SK-N-SH (cell line): ENCODE results near the gene MOK. TPM values are rescaled to one million over a fixed set of nuclear protein-coding genes. Genes with fewer than 3 reads are reported as not detected.

ENCODE experiments used
- CTCF ChIA-PET: fragments of 300-600, 350-600 bp; formaldehyde crosslinking; extraction: SDS; loops from one replicate; lab custom pipeline; 2021; lab: Yijun Ruan, JAX
- POLR2A ChIA-PET: fragments of 350-600 bp; sonication (Branson Sonifier 250); formaldehyde crosslinking; extraction: SDS; loops from one replicate; lab custom pipeline; 2020; ENCODE audit warnings: antibody characterized with exemption, inconsistent platforms; lab: Yijun Ruan, JAX
- DNase-seq: peaks from one replicate; pipeline ENCODE4 v3.0.0; 2012
- H2AFZ ChIP-seq: fragments of 200-600 bp; sonication (generic); 2 replicates; pipeline ENCODE4 v1.8.1; 2016; ENCODE audit warnings: antibody characterized with exemption, mild to moderate bottlenecking, low read depth
- H3F3A ChIP-seq: fragments of 200-600 bp; sonication (generic); replicated peaks from 2 replicates; pipeline ENCODE3; 2016; ENCODE audit warnings: antibody characterized with exemption, mild to moderate bottlenecking; ENCODE audit not compliant: insufficient read depth
- H3K27ac ChIP-seq, 2 experiments: fragments of 200-500 bp in 1 of 2; fragments of 200-600 bp in 1 of 2; sonication (Bioruptor generic) in 1 of 2; sonication (generic), shearing (Covaris generic) in 1 of 2; 2 replicates each; pipeline versions ENCODE4 v1.5.1 to v1.6.1; 2014 to 2016; ENCODE audit warnings: low read depth in 2 of 2, inconsistent platforms in 1 of 2, low read length in 1 of 2, mild to moderate bottlenecking in 1 of 2, mixed read lengths in 1 of 2
- H3K27me3 ChIP-seq: fragments of 200-600 bp; sonication (generic), shearing (Covaris generic); 2 replicates; pipeline ENCODE4 v1.6.1; 2016; ENCODE audit warnings: mixed run types; ENCODE audit not compliant: insufficient read depth
- H3K36me3 ChIP-seq, 2 experiments: fragments of 200-500 bp in 1 of 2; fragments of 200-600 bp in 1 of 2; sonication (Bioruptor generic) in 1 of 2; sonication (generic) in 1 of 2; replicated peaks in 1 of 2; 2 replicates each; pipeline versions ENCODE3 to v1.5.1; 2014 to 2016; ENCODE audit warnings: low read length in 1 of 2, mild to moderate bottlenecking in 1 of 2; ENCODE audit not compliant: insufficient read depth in 2 of 2, control insufficient read depth in 1 of 2
- H3K4me1 ChIP-seq, 2 experiments: fragments of 200-500 bp in 1 of 2; fragments of 200-600 bp in 1 of 2; sonication (Bioruptor generic) in 1 of 2; sonication (generic), shearing (Covaris generic) in 1 of 2; 2 replicates each; pipeline versions ENCODE4 v1.5.1 to v1.6.1; 2014 to 2016; ENCODE audit warnings: low read depth in 1 of 2, low read length in 1 of 2, mixed run types in 1 of 2; ENCODE audit not compliant: insufficient read depth in 2 of 2, control insufficient read depth in 1 of 2
- H3K4me2 ChIP-seq: fragments of 200-600 bp; sonication (generic), shearing (Covaris generic); 2 replicates; pipeline ENCODE4 v1.6.1; 2017; ENCODE audit warnings: mixed run types
- H3K4me3 ChIP-seq, 2 experiments: fragments of 200-500 bp in 1 of 2; fragments of 200-600 bp in 1 of 2; sonication (Bioruptor generic) in 1 of 2; sonication (generic), shearing (Covaris generic) in 1 of 2; 2 replicates each; pipeline versions ENCODE4 v1.5.1 to v1.8.1; 2014 to 2016; ENCODE audit warnings: low read depth in 2 of 2, inconsistent platforms in 1 of 2, low read length in 1 of 2, mild to moderate bottlenecking in 1 of 2, mixed read lengths in 1 of 2, moderate library complexity in 1 of 2
- H3K79me2 ChIP-seq: fragments of 200-600 bp; sonication (generic); 2 replicates; pipeline ENCODE4 v1.8.1; 2017; ENCODE audit warnings: mild to moderate bottlenecking; ENCODE audit not compliant: insufficient read depth
- H3K9ac ChIP-seq: fragments of 200-600 bp; sonication (generic); 2 replicates; pipeline ENCODE4 v1.6.1; 2017; ENCODE audit warnings: mixed run types
- H3K9me2 ChIP-seq: fragments of 200-600 bp; sonication (generic); 2 replicates; pipeline ENCODE4 v1.6.1; 2017; ENCODE audit warnings: mixed run types
- H3K9me3 ChIP-seq: fragments of 200-600 bp; sonication (generic); 2 replicates; pipeline ENCODE4 v1.6.1; 2017; ENCODE audit warnings: mixed run types, mild to moderate bottlenecking, moderate library complexity
- H4K20me1 ChIP-seq: fragments of 200-600 bp; sonication (generic); 2 replicates; pipeline ENCODE4 v1.6.1; 2017; ENCODE audit warnings: mild to moderate bottlenecking, mixed run types; ENCODE audit not compliant: insufficient read depth
- CHD2 ChIP-seq: fragments of 150-350 bp; IDR thresholded peaks from 2 replicates; pipeline ENCODE4 v1.6.1; 2018; ENCODE audit warnings: low read length; ENCODE audit not compliant: partially characterized antibody
- ELF1 ChIP-seq: IDR thresholded peaks from 2 replicates; pipeline ENCODE4 v1.4.0; 2012
- FOXM1 ChIP-seq: IDR thresholded peaks from 2 replicates; pipeline ENCODE4 v1.4.0; 2012; ENCODE audit warnings: low read depth, mild to moderate bottlenecking
- GABPA ChIP-seq: IDR thresholded peaks from 2 replicates; pipeline ENCODE4 v1.4.0; 2012; ENCODE audit warnings: low read depth, mild to moderate bottlenecking
- GATA2 ChIP-seq: sonication (generic); formaldehyde crosslinking; IDR thresholded peaks from 2 replicates; pipeline ENCODE4 v1.5.0; 2020; ENCODE audit warnings: mild to moderate bottlenecking, missing genetic modification reagents
- IRF3 ChIP-seq: fragments of 150-350 bp; IDR thresholded peaks from 2 replicates; pipeline ENCODE4 v1.6.1; 2016; ENCODE audit warnings: mild to moderate bottlenecking, low read depth, low read length
- MXI1 ChIP-seq: IDR thresholded peaks from 2 replicates; pipeline ENCODE4 v1.6.1; 2012; ENCODE audit warnings: mild to moderate bottlenecking, low read depth, low read length, improper control_type of control experiment
- NRF1 ChIP-seq: IDR thresholded peaks from 2 replicates; pipeline ENCODE4 v1.6.1; 2012; ENCODE audit warnings: low read depth, mild to moderate bottlenecking, low read length
- PBX3 ChIP-seq: IDR thresholded peaks from 2 replicates; pipeline ENCODE4; 2012
- RCOR1 ChIP-seq: fragments of 150-350 bp; IDR thresholded peaks from 2 replicates; pipeline ENCODE4 v1.6.1; 2017; ENCODE audit warnings: antibody characterized with exemption, low read length
- TAF1 ChIP-seq: IDR thresholded peaks from 2 replicates; pipeline ENCODE4 v1.6.1; 2012; ENCODE audit warnings: low read depth, mild to moderate bottlenecking, low read length, moderate library complexity, borderline replicate concordance
- USF1 ChIP-seq: IDR thresholded peaks from 2 replicates; pipeline ENCODE4 v1.4.0; 2012; ENCODE audit warnings: low read depth, borderline replicate concordance
- USF2 ChIP-seq: fragments of 150-350 bp; IDR thresholded peaks from 2 replicates; pipeline ENCODE4 v1.6.1; 2017; ENCODE audit warnings: antibody characterized with exemption, low read length, low read depth, borderline replicate concordance
- ZBTB33 ChIP-seq: IDR thresholded peaks from 2 replicates; pipeline ENCODE4 v1.4.0; 2012; ENCODE audit warnings: low read depth, borderline replicate concordance
- WGBS: methylation state at CpG from one replicate; pipeline ENCODE4 v1.1.6; 2017; ENCODE audit warnings: low lambda C conversion rate; 5-methylcytosine and 5-hydroxymethylcytosine counted together
- polyA plus RNA-seq, 3 experiments: library from polyadenylated mRNA; depleted of rRNA; stranded (reverse); fragments of >200 nt; gene quantifications; 2 replicates each; pipeline ENCODE4 v1.2.3, GENCODE V29; 2012

MOK gene
- polyA plus RNA-seq, 1 of the 3 experiments (the other 2 are of a cell fraction): 13.3 TPM

- no peaks in the 10 kb centered on the region for H3K27me3 ChIP-seq
- 98% methylated on average over 5 of the region's 5 CpGs for WGBS
- H3K4me1 ChIP-seq: peaks cover 25 to 70% of the 10 kb centered on the region in 2 experiments; a peak in 3 of 4 replicates
- POLR2A ChIA-PET: no interaction called here
- no peak for DNase-seq
- CTCF ChIA-PET: interaction anchor here (1.4 kb wide), 1 partner anchor 36 kb away, joined by 4 read pairs; no protein-coding TSS in a partner anchor
- no peak overlapping the region for H2AFZ ChIP-seq
- no peak overlapping the region for H3K9ac ChIP-seq
- H3K9me2 ChIP-seq: no peaks in the 10 kb centered on the region
- peaks cover 19% of the 10 kb centered on the region for H4K20me1 ChIP-seq
- H3K4me3 ChIP-seq: no peak overlapping the region
- H3K79me2 ChIP-seq: peaks cover 76% of the 10 kb centered on the region
- H3K36me3 ChIP-seq: no peaks in the 10 kb centered on the region
- H3F3A ChIP-seq: peaks cover 17% of the 10 kb centered on the region
- TF ChIP-seq USF2: no peak
- TF ChIP-seq USF1: no peak
- TF ChIP-seq MXI1: no peak
- TF ChIP-seq ZBTB33: no peak
- no peak for TF ChIP-seq FOXM1
- no peak for TF ChIP-seq NRF1
- TF ChIP-seq GATA2 (CRISPR knock-in tag): no peak
- no peak for TF ChIP-seq IRF3
- TF ChIP-seq RCOR1: no peak
- TF ChIP-seq, all 33 proteins: peak for 0
- no peaks in the 10 kb centered on the region for H3K9me3 ChIP-seq
- H3K27ac ChIP-seq: peak overlapping the region in 1 of 2 experiments; percentile 96; a peak in 2 of 4 replicates
- H3K4me2 ChIP-seq: no peak overlapping the region
These were observed 115.1 kb downstream of the MOK start for GRCh38 chr14:102189874-102190273.

- H3K4me2 ChIP-seq: 0 out of 2 replicates have a peak overlapping the region, but pooled peaks have one; percentile 72
- H3K9me2 ChIP-seq: no peaks in the 10 kb centered on the region
- H3K27ac ChIP-seq: peak overlapping the region; percentile 84 to 88; a peak in 3 of 4 replicates
- no peak overlapping the region for H3K9ac ChIP-seq
- CTCF ChIA-PET: interaction anchor here (1.1 to 1.7 kb wide), 4 partner anchors 17 to 126 kb away, joined by 3 to 7 read pairs (median 4); no protein-coding TSS in a partner anchor
- H3K79me2 ChIP-seq: peaks cover 87% of the 10 kb centered on the region
- H3K9me3 ChIP-seq: no peaks in the 10 kb centered on the region
- POLR2A ChIA-PET: interaction anchor here (0.6 kb wide), 1 partner anchor 115 kb away, joined by 4 read pairs; no protein-coding TSS in a partner anchor
- 88% methylated on average over 1 of the region's 1 CpG for WGBS
- H3K36me3 ChIP-seq: no peaks in the 10 kb centered on the region
- H3K4me3 ChIP-seq: no peak overlapping the region
- no peaks in the 10 kb centered on the region for H3K27me3 ChIP-seq
- H3F3A ChIP-seq: peaks cover 17% of the 10 kb centered on the region
- no peak overlapping the region for H2AFZ ChIP-seq
- H3K4me1 ChIP-seq: peaks cover 25 to 61% of the 10 kb centered on the region in 2 experiments; a peak in 3 of 4 replicates
- peaks cover 21% of the 10 kb centered on the region for H4K20me1 ChIP-seq
- no peak for DNase-seq
- no peak for TF ChIP-seq CHD2
- no peak for TF ChIP-seq GABPA
- TF ChIP-seq USF2: no peak
- TF ChIP-seq PBX3: no peak
- TF ChIP-seq TAF1: no peak
- no peak for TF ChIP-seq USF1
- no peak for TF ChIP-seq ELF1
- no peak for TF ChIP-seq NRF1
These were observed 116.8 kb downstream of the MOK start for GRCh38 chr14:102188187-102188586.
